GM18867 (cell line): ENCODE data around the gene UTP20.
"Not testable (repeated sequence)": the region's sequence is repeated elsewhere in the genome, so short reads cannot be mapped to it uniquely, and the experiment has no call there.

Source experiments
- ATAC-seq: cut with Tn5 transposase; IDR thresholded peaks from one replicate; pipeline ENCODE4 v1.9.1; 2021; ENCODE audit warnings: mild to moderate bottlenecking, moderate library complexity; ENCODE audit not compliant: unreplicated experiment

The UTP20 gene

DNA sequence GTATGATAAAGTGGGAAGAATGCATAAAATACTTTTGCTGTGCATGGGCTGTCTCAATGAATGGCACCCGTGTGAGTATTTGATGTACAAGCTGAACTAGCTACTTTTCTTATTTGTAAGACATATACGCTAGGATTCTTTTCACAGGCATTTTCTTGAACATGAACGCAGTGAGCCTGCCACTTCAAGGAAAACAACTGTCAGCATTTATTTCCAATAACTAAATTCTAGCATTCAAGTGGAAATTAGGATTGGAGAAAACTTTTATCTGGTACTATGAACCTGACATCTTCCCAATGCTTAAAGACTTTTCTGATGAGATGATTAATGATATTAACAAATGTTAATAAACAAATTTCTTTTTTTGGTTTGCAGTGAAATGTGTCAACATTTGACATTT lies 45.7 kb downstream of the UTP20 start:
- ATAC-seq: no peak

DNA sequence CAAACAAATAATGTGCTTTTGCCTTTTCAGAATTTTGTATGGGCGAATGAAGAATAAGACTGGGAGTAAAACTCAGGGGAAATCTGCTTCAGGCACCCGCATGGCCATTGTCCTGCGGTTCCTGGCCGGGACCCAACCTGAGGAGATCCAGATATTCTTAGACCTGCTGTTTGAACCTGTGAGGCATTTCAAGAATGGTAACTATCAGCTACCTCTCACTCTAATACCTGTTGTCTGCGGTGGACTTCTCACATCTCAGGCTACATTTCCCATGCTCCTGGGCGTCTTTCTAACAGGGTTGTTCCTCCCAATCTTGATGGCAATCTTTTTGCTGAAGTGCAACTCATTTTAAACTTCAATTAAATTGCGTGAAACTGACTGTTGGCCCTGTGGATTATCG lies 47.1 kb downstream of the UTP20 start:
- no peak for ATAC-seq

DNA sequence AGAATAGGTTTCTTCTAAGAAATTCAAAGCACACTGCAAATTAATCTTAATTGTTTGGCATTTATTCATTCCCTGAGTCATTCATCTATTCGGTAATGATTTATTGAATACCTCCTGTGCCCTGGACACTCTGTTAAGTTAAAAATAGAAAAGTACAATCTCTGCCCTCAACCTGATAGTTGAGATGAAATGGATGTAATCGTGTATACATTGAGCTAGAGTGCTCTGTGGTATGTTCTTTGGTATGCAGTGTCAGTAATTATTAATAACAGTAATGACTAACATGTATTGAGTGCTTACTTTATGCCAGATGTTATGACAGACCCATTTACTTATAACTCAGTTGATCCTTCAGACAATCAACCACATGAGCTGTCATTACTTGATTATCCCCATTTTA lies 47.6 kb downstream of the UTP20 start:
- ATAC-seq: no peak

DNA sequence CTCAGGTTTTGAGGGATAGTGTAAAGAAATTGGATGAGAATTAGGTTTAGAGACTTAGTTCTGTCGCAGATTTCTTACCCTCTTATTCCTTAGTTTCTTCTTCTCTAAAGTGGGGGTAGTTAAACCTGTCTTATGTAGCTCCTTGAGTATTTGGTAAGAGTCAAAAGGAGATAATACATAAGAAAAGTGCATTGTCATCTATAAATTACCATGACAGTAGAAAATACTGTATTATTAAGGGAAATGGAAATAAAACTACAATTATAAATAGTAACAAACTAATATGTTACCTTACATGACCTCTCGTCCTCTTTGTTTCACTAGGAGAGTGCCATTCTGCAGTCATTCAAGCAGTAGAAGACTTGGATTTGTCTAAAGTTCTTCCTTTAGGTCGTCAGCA lies 49.0 kb downstream of the UTP20 start:
- no peak for ATAC-seq

DNA sequence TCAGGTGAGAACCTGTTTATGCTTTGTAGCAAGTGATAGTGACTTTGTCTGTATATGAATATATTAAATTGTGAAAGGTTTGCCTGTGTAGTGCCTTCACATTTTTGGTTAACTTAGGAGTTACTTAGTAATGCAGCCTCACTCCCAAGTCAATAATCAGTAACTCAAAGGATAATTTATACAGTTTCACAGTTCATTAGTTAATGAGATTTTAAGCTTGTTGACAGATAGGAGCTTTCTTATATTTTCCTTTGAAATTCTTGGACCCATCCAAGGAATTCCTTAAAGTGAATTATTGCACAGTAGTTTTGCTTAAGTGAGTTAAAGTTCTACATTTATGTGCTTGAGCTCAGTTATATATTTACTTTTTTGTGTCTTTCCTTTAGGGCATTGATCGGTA lies 50.7 kb downstream of the UTP20 start:
- ATAC-seq: no peak

DNA sequence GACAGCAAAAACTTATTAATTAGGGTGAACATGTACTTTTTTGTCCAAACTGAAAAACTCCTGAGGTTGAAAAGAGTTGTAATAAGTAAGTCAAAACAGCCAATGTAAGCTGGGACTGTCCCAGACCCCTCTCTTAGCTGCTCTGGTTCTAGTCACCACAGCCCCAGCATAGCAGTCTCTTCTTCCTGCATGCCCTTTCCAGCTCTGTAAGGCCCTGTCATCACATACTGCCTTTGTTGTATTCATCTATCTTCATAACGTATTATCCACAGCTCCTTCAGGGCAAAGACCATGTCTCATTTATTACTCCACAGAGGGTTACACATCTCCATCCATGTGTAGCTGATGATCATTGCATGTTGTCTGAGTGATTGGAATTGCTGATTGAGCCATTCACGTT lies 56.5 kb downstream of the UTP20 start:
- no peak for ATAC-seq

DNA sequence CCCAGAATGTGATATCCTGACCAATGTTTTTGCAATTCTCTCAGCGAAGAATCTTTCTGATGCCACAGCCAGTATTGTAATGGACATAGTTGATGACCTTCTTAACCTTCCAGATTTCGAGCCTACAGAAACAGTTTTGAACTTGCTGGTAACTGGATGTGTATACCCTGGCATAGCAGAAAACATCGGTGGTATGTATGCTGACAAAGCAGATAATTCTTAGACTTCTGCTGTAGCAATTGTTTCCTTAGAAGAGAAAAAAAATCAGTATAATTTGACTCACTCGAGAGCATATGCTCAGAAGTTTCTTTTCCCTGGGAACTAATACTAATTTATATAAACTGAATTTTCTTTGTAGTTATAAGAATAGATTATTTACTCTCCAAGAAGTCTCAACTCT lies 58.2 kb downstream of the UTP20 start:
- no peak for ATAC-seq

DNA sequence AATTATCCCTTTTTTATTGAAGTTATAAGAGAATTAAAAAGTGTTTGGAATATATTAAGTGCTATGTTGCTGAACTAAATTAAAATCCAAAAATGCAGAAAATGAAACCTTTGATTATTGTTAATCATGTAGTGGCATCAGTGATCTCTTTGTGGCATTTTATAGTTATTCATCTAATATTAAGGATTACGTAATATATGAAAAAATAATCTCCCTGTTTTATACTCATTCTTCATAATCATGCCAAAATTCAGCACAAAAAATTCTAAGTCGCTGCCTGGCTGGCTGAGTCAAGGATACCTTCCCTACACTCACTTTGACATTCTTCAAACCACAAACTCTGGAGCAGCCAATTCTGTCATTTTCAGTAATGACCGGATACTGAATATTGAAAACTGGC lies 64.0 kb downstream of the UTP20 start:
- ATAC-seq: no peak

DNA sequence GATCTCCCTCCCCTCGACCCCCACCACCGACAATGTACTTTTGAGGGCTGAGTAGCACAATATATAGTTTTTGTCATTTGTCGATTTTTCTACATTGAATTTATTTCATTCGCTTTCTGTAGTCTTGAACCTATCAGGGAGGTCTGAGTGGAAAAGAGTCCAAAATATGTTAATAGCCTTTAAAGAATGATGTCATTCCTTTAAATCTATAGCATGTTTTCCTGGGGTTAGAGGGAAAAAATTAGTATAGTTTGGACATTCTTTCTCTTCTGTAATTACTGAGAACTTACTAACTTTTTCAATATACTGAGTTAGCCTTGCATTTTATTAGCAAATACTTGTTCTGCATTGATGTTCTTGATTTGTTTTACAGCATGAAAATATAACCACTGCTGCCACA lies 71.8 kb downstream of the UTP20 start:
- ATAC-seq: no peak

DNA sequence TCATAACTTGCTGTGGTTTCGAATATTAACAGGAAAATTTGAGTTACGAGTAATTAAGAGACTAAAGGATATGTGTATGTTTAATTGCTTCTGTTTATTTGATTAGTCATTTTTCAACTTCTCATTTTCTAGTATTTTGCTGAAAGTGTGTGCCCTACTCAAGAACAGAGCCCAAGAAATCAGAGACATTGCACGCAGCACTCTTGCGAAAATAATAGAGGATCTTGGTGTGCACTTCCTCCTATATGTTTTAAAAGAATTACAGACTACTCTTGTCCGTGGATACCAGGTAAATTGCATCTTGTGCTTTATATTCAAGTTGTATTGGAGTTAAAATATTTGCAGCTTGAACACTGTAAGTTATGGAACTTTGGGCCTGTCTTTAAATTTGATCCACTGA lies 76.9 kb downstream of the UTP20 start:
- ATAC-seq: no peak

DNA sequence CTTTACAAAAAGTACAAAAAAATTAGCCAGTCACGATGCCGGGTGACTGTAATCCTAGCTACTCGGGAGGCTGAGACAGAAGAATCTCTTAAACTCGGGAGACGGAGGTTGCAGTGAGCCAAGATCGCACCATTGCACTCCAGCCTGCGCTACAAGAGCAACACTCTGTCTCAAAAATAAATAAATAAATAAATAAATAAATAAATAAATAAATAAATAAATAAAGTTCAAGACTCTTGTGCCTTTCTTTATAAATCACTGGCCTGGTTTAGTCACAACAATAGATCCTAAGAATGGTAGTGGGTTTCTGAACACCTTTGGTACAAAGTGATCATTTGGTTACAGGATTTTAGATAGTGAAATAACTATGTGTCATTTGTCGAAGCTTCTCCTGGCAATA lies 81.5 kb downstream of the UTP20 start:
- no peak for ATAC-seq

DNA sequence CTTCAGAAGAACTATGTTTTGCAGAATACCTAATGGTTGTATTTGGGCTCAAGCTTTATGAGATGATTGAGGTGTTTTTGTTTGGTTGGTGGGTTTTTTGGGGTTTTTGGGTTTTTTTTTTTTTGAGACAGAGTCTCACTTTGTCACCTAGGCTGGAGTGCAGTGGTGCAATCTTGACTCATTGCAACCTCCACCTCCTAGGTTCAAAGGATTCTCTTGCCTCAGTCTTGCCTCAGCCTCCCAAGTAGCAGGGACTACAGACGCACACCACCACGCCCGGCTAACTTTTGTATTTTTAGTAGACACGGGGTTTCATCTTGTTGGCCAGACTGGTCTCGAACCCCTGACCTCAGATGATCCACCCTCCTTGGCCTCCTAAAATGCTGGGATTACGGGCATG lies 88.1 kb downstream of the UTP20 start:
- no peak for ATAC-seq

DNA sequence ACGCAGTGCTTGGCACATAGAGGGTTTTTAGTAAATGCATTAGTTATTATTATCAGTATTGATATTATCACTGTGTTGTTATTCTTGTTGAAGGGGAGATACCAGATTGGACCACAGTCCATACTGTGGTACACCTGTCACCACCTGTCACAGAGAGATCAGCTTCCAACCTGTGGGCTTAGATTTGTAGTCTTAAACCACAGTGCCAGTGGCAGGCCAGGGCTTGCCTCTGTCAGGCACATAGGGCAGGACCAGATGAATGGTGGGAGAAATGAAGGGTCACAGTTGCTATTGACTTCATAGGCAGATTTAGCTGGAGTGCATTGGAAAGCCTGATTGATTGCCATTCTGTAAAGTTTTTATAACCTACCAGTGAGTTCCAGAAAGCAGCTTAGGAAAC lies 92.5 kb downstream of the UTP20 start:
- no peak for ATAC-seq

DNA sequence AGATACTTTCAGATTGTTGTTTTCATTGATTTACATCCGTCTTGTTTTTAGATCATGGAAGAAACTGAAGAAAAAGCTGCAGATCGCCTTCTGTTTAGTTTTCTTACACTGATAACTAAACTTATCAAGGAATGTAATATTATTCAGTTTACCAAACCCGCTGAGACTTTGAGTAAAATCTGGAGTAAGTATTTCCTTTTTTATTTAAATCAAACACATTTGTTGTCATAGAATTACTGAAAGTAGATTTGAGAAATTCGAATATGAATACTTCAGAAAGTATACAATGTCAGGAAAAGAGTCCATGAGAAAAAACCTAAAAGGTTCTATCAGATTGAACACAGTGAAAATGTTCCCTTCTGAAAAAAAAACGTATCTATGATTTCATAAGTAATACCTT lies 95.7 kb downstream of the UTP20 start:
- no peak for ATAC-seq

DNA sequence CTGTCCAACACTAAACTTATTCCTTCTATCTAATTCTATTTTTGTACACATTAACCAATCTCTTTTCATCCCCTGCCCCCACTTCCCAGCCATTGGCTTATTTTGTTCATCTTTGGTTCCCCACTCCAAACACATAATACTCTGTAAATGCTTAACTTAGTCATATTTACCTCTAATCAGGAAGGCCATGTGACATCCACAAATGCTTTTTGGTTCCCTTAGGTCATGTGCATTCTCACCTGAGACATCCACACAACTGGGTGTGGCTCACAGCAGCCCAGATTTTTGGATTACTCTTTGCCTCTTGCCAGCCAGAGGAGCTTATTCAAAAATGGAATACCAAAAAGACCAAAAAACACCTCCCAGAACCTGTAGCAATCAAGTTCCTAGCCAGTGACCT lies 99.2 kb downstream of the UTP20 start:
- ATAC-seq: no peak

DNA sequence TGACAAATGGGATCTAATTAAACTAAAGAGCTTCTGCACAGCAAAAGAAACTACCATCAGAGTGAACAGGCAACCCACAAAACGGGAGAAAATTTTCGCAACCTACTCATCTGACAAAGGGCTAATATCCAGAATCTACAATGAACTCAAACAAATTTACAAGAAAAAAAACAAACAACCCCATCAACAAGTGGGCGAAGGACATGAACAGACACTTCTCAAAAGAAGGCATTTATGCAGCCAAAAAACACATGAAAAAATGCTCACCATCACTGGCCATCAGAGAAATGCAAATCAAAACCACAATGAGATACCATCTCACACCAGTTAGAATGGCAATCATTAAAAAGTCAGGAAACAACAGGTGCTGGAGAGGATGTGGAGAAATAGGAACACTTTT lies 111.3 kb downstream of the UTP20 start:
- not testable (repeated sequence) for ATAC-seq

DNA sequence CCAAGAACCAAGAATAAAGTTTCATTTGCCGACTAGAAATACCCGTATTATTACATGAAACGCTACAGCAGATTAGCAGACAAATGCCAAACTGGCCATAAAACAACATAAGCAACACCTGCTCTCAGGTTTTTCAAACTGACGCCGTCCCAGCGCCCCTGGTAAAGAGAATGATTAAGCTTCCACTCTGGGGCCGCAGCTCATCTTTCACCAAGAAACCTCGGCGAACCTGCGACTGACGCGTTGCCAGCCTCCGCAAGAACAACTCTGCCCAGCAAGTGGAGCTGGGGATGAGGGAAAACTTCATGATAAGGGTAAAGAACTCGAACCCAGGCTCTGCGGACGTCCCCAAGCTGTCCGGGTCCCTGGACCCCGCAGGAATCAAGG lies 127.1 kb downstream of the UTP20 start:
- ATAC-seq: peak; percentile 16

DNA sequence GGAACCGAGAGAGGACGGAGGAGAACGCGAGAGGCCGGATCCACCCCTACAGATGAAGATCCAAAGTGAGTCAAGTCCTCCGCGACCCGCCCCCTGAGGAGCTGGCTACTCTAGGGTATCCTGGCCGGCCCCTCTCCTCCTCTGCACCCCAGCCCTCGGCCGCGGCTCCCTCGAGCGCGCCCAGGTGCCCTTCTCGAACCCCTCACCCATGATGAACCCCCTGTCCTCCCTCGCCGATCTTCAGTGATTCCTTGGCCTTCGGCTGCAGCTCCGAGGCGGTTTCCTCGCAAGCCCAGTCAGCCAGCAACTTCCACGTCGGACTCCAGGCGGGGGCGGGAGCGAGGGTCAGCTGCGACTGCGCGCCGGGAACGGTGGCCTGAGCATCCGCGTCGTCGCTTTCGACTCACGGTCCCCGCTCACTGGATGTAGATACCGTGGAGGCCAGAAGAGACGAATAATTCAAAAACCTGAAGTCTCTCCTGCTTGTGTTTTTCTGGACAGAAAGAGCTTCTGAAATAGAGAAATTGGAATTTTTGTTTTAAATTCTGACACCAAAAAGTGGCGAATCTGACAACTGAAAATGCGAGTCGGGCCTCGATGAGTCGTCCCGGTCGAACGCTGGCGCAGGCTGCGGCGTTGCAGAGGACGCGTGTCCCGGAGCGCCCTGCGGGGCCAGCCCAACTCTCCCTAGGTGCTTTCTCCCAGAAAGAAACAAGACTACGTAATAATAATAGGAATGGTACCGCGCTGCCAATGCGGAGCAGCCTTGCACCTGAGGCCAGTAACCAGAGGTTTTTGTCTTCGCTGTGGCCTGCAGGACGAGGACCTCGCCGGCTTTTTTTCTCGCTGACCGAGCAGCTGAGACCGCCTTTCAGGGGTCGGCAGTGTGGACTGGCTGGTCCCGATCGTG lies 127.8 kb downstream of the UTP20 start, which contains the start of gene ARL1:
TSS of gene ARL1 (minus strand) at position 337 of the 910 bp plus-strand sequence. CDS start at position 210, 127 bp downstream.
- ATAC-seq: peak; percentile 88

DNA sequence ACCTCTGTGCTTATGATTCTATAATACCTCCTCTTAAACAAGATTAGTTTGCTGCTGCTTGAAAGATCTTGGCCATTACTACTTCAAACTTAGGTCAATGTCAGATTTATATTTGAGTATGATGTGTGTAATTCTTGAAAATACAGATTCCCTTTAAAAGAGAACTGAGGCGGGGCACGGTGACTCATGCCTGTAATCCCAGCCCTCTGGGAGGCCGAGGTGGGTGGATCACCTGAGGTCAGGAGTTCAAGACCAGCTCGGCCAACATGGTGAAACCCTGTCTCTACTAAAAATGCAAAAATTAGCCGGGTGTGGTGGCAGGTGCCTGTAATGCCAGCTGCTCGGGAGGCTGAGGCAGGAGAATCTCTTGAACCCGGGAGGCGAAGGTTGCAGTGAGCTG lies 130.3 kb downstream of the UTP20 start:
- ATAC-seq: not testable (repeated sequence)

DNA sequence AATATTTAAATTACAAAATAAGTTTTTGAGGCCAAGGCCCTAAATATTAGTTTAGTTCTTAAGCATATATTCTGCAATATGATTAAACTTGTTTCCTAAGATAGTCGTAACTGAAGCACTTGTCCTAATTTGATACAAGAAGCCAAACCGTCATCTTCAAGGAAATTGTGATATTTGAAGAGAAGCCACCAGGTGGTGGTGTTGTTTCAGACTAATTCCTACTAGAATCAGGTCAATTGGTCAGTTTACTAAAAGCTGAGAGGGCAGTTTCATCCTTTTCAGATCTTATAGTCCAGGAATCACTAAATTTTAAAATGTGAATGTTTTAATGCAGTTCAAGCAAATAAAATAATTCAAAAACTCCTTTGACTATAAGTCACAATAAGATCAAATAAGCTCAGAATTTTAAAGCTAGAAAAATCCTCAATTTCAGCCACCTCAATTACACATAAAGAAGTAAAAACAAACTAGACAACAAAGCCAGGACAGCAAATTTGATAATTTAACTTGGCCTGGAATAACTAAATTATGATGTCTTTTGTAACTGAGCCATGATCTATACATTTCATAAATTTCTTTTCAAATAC lies 134.7 kb downstream of the UTP20 start:
- ATAC-seq: peak; percentile 67

DNA sequence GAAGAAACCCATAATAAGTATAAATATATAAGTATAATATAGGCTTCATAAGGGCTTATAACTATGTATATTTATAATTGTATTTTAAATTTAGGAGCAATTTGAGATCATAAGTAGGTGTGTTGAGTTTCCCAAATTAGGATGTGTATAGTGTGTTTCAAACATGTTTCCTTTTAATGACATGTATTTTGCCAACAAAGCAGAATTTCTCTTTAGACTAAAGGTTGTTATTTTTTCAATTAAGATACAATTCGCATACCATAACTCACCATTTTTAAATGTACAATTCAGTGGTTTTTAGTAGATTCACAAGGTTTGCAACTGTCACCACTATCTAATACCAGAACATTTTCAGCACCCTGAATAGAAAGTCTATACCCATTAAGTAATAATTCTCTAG lies 135.3 kb downstream of the UTP20 start:
- ATAC-seq: no peak

DNA sequence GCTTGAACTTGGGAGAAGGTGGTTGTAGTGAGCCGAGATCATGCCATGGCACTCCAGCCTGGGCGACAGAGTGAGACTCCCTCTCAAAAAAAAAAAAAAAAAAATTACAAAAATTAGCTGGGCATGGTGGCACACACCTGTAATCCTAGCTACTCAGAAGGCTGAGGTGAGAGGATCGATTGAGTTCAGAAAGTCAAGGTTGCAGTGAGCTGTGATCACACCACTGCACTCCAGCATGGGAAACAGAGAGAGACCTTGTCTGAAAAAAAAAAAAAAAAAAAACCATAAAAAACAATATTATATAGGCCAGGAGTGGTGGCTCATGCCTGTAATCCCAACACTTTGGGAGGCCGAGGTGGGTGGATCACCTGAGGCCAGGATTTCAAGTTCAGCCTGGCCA lies 142.2 kb downstream of the UTP20 start:
- not testable (repeated sequence) for ATAC-seq
